HEK293T (cell line): Measurements from ENCODE around the gene L3HYPDH.

Source experiments
- FOXM1 ChIP-seq: fragments of 450-650 bp; IDR thresholded peaks from 2 replicates; pipeline ENCODE4 v1.6.1; 2017; ENCODE audit warnings: mild to moderate bottlenecking, borderline replicate concordance
- LEF1 ChIP-seq: fragments of 450-650 bp; IDR thresholded peaks from 2 replicates; pipeline ENCODE4 v1.6.1; 2017; ENCODE audit warnings: mild to moderate bottlenecking, borderline replicate concordance
- NFRKB ChIP-seq: fragments of 450-650 bp; IDR thresholded peaks from 2 replicates; pipeline ENCODE4 v1.6.1; 2016; ENCODE audit warnings: mild to moderate bottlenecking, moderate library complexity
- PKNOX1 ChIP-seq: fragments of 450-650 bp; IDR thresholded peaks from 2 replicates; pipeline ENCODE4 v1.6.1; 2016

DNA sequence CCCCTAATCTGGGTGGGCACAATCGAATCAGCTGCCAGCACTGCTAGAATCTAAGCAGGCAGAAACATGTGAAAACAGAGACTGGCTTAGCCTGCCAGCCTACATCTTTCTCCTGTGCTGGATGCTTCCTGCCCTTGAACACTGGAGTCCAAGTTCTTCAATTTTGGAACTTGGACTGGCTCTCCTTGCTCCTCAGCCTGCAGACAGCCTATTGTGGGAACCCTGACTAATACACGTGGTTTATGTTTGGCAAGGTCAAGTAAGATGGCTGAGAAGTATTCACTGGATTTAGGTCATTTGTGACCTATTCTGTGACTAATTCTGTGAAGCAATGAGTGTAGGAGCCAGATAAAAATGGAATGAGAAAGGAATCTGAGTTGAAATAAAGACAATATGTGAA, 30.1 kb downstream of the L3HYPDH start:
- TF ChIP-seq LEF1 (no peak), NFRKB (no peak), FOXM1 (no peak), PKNOX1 (no peak)
